HG03108 (cell line): ENCODE data around the gene TK1.
"Not testable (repeated sequence)": the region's sequence is repeated elsewhere in the genome, so short reads cannot be mapped to it uniquely, and the experiment has no call there.

Source experiments
- ATAC-seq: cut with Tn5 transposase; IDR thresholded peaks from one replicate; pipeline ENCODE4 v1.9.1; 2021; ENCODE audit warnings: moderate library complexity; ENCODE audit not compliant: unreplicated experiment

Gene TK1, protein sequence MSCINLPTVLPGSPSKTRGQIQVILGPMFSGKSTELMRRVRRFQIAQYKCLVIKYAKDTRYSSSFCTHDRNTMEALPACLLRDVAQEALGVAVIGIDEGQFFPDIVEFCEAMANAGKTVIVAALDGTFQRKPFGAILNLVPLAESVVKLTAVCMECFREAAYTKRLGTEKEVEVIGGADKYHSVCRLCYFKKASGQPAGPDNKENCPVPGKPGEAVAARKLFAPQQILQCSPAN

DNA sequence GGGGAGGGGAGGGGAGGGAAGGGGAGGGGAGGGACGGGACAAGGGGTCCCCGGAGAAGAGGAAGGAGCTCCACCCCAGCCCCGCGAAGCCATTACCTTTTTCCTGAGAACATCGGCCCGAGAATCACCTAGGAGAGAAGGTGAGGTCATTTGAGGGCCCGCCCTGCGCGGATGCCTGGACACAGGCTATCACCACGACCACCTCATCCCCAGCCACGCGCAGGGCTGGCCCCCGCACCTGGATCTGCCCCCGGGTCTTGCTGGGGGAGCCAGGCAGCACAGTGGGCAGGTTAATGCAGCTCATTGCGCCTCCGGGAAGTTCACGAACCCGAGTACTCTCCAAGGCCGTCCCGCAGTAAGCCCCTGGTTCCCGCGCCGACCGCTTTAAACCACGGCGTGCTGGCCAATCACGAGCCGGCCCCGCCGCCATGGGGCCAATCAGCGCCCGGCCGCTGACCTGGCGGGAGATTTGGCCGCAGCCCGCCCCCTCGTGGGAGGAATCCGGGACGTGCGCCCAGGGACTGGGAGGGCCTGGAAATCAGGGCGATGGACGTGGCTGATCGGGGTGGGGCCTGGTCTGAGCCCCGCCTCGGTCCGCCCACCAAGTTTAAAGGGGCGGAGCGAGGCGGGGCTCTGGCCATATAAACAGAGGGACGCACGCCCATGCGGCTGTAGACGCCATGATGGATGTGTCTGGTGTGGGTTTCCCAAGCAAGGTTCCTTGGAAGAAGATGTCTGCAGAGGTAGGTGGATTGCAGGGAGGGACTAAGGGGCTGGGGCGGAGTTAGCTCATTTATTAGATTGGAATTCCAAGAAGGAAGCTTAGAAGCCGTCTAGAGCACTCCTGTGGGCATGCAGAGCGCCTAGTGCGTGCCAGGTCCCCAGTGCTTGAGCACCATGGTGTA, at the start of gene TK1, which contains the start of gene AFMID:
TK1 (minus strand) TSS at position 361 of the 904 bp plus-strand sequence; CDS start at position 303, 58 bp downstream.
AFMID (plus strand) TSS at position 671 of the 904 bp plus-strand sequence; CDS start at position 680, 9 bp downstream.
- ATAC-seq = peak; percentile 89

DNA sequence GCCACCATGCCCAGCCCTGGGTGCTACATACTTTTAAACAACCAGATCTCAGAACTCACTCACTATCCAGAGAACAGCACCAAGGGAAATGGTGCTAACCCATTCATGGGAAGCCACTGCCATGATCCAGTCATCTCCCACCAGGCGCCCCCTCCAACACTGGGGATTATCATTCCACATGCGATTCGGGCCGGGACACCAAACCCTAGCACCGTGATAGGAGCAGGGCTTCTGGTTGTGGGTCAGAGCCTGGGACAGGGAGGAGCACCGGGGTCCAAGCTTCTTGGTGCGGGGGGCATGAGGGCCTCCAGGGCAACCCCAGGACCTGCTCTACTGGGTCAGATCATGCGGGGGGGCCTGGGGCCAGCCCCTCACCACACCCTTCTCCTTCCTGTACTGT, 49.0 kb upstream of the TK1 start:
- no peak for ATAC-seq

DNA sequence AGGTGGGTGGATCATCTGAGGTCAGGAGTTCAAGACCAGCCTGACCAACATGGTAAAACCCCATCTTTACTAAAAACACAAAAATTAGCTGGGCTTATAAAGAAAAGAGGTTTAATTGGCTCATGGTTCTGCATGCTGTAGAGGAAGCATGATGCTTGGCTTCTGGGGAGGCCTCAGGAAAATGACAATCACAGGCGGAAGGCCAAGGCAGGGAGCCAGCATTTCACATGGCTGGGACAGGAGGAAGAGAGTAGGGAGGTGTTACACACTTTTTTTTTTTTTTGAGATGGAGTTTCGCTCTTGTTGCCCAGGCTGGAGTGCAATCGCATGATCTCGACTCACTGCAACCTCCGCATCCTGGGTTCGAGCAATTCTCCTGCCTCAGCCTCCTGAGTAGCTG, 48.2 kb upstream of the TK1 start:
- not testable (repeated sequence) for ATAC-seq

DNA sequence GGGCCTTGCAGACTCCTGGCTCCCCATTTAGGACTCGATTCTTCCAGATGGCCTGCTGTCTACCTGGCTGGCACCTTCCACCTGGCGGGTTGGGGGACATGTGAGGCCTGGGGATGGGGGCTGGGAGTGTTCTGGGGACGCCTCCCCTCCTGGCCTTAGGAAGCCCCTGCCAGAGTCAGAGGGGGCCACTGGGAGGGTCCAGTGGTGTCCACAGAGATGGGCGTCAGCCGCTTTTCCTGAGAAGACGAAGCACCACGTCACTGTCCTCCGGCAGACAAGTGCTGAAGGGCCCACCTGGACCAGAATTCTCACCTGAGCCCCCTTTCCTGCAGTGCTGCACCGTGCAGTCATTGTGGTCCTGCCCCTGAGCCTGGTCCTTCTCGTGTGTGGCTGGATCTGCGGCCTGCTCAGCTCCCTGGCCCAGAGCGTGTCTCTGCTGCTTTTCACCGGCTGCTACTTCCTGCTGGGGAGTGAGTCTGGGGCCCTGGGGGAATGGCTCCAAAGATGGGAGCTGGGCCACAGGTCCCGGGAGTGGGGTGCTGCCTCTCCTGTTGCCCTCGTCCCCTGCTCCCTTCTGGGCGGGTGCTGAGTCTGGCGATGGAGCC, 47.5 kb upstream of the TK1 start:
- no peak for ATAC-seq

DNA sequence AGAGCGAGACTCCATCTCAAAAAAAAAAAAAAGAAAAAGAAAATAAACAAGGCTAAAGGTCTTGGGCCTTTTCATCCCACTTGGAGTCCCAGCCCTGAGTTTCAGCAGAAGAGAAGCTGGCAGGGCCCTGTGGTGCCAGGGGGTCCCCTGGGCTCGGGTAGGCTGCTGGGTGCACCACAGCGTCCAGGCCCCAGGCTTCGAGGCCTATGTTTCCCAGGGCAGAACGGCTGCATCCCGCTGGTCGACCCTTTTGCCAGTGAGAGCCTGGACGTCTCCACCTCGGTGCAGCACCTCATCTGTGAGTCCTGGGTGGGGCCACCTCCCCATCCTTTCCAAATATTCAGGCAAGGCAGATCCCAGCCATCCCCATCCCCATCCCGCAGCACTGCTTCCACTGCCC, 46.8 kb upstream of the TK1 start:
- no peak for ATAC-seq

DNA sequence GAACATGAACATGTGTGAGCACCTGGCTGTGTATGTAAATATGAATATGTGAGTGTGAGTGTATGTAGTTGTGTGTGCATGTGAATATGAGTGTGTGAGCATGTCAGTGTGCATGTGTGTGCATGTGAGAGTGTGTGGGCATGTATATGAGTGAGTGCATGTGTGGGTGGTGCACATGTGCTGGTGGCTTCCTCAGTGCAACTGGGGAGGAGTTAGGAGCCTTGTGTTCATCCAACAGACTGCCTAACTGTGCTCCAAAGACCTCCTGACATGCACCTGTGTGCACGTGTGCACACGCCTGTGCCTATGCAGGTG, 46.0 kb upstream of the TK1 start:
- ATAC-seq = no peak

DNA sequence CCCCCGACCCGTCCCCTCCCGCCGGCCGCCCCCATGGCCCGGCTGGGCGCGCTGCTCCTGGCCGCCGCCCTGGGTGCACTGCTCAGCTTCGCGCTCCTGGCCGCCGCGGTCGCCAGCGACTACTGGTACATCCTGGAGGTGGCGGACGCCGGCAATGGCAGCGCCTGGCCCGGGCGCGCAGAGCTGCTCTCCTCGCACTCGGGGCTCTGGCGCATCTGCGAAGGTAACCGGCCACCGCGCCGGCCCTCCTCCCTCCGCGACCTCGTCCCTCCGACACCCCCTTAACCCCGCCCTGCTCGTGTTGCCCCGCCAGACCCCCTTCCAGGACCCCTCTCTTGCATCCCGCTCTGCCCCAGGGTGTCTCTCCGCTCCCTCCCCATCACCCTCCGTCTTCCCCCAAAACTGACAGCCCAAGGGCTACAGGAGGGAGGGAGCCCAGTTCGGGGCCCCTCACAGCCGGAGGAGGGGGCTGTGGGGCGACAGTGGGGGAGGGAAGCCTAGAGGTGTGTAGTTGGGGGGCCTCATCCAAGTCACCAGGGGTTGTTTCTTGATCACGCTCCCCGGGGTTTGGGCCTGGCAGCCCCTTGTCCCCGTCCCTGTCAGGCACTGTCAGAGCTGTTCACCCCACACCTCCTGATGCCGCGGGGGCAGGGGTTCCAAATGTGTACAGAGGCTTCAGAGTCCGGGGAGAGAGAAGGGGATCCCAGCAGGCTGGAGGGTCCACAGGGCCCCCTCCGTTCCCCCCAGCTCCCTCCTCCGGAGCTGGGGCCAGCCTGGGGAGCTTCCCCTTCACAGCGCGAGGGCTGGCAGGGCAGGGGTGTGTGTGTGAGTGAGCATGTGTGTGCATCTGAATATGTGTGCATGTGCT, 45.4 kb upstream of the TK1 start:
- ATAC-seq = no peak

DNA sequence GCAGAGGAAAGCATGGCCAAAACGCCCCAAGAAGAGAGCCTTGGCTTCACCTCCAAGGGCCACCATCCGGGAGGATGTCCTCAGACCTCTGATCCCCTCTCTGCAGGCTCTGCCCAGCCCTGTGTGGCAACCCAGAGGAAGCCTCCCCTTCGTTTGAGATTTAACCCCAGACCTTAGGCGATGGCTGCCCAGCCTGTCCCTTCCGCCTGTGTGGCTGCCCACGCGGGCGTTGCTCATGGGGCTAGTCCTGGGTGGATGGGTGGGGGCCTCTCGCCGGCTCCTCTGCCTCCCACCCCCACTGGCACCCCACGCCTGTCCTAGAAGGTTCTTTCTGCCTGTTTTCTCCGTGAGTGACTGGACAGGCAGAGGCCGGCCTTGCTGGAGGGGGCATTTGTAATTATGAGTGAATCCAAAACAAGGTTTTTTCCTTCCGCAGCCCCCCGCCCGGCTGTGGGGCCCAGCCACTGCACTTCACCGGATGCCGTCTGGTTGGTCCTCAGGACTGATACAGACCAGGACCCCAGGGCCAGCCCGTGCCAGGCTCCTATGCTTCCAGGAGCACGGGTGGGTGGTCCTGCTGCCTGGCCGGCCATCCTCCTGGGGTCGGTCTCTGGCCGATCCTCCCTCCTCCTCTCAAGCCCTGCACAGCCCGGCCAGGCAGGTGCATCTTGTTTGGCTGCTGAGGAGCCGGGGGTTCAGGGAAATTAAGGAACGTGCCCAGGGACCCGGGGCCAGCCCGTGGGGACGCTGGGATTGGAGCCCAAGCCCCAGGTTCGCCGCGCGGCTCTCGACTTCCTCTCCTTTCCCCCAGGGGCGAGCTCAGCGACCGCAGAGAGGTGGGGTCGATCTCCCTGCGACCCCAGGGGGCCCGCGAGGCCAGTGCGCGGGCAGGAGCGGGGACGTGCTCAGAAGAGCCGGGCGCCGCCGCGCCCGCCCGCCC, 44.4 kb upstream of the TK1 start, which contains the start of gene TMEM235:
TMEM235 (plus strand) TSS at position 636 of the 940 bp plus-strand sequence. CDS start 393 bp downstream, outside the sequence.
- ATAC-seq = no peak

DNA sequence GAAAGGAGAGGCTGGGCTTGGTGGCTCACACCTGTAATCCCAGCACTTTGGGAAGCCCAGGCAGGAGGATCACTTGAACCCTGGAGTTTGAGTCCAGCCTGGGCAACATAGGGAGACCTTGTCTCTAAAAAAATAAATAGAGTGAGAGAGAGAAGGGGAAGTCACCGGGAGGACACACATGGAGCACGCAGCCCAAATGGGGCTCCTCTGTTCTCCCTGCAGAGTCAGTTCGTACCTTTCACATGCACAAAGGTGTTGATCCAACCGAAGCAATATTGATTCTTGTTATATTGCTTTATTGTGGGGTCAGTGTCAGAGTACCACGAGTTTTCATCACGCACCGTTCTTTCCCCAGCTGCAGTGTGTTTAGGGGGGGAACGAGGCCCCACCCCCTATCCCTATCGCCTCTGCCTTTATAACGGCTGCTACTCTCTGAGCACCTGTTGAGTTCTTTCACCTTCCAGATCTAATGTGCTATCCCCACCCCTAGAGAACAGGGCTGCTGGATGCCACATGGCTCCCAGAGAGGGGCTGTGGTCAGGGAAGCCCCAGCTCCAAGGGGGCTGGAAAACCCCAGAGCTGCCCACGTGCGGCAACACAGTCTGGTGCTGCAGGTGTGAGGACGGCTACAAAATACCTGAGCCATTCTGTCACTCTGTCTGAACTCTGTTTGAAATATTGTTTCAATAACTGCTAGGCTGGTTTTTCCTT, 43.6 kb upstream of the TK1 start:
- no peak for ATAC-seq

DNA sequence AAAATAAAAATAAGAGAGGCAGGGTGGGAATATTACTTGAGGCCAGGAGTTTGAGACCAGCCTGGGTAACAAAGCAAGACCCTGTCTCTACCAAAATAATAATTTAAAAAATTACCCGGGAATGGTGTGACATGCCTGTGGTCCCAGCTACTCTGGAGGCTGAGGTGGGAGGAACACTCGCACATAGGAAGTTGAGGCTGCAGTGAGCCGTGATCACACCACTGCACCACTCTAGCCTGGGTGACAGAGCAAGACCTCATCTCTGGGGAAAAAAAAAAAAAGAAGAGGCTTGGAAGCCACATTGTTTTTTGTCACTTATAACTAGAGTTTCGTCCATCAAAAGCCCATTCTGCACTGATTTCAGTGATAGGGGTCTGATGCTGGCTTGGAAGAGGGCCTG, 41.3 kb upstream of the TK1 start:
- ATAC-seq = no peak

DNA sequence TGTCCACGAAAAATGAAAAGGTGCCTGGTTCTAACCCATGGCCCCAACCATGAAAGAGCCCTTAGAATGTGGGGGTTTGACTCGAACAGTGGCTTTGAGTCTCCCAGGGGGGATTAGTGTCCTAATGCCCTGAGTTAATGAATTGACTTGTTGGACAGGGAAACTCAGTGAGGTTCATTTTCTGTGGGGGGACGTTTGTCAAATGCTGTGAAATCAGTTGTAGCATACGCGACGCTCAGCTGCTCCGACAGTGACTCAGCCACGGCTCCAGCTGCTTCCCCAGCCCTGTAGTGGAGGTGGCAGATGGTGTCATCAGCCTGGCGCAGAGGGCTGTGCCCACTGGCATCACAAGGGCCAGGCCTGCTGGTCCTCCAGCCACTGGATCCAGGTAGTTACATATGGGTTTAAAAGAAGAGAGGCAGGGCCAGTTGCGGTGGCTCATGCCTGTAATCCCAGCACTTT, 40.6 kb upstream of the TK1 start:
- no peak for ATAC-seq

DNA sequence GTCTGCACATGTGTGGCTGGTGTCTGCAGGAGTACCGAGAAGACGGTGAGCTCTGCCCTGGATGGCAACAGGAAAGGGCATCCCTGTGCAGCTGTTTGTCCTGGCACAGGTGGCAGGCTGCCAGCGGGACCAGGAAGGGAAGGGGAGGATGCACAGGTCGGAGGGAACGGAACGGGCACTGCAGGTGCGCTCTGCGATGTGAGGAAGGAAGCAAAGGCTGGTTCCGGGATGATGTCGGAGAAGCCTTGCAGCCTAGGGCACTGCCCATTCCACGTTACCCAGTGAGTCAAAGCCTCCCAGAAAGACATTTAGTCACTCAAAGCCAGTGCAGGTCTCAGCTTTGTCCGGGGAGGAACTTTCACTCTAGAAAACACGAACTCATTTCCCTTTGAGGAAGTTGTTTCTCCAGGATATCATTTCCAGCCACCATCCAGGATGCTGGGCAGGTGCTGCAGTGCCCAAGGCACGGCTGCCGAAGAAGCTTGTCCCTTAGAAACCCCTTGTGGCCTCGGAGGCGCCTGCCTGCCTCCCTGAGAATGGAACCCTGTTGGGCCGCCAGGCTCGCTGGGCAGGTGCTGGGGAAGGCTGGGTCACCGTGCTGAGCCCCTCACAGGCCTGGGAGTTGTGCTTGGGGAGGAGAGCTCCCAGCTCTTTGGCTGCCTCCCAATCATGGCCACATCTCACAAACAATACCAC, 40.1 kb upstream of the TK1 start:
- no peak for ATAC-seq

DNA sequence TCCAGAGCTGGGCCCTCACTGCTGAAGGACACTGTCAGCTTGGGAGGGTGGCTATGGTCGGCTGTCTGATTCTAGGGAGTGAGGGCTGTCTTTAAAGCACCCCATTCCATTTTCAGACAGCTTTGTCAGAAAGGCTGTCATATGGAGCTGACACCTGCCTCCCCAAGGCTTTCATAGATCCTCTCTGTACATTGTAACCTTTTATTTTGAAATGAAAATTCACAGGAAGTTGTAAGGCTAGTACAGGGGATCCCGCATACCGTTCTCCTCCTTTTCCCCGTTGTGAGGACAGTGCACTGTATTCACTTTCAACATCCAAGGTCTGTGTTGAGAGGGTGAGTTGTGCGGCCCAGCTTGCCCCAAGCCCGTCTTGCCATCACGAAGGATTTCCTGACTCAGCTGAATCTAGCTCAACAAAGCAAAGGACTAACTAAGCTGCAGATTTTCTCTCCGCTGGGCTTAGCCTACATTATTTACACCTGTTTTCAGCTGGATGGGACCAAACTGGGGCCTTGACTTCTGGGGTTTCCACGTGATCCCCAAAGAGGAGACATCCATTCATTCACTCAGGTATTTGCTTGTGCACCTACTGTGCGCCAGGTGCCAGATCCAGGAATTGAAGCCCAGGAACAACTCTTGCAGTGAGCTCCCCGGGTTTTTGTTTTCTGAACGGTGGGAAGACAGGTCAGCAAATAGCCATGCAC, 39.4 kb upstream of the TK1 start:
- no peak for ATAC-seq

DNA sequence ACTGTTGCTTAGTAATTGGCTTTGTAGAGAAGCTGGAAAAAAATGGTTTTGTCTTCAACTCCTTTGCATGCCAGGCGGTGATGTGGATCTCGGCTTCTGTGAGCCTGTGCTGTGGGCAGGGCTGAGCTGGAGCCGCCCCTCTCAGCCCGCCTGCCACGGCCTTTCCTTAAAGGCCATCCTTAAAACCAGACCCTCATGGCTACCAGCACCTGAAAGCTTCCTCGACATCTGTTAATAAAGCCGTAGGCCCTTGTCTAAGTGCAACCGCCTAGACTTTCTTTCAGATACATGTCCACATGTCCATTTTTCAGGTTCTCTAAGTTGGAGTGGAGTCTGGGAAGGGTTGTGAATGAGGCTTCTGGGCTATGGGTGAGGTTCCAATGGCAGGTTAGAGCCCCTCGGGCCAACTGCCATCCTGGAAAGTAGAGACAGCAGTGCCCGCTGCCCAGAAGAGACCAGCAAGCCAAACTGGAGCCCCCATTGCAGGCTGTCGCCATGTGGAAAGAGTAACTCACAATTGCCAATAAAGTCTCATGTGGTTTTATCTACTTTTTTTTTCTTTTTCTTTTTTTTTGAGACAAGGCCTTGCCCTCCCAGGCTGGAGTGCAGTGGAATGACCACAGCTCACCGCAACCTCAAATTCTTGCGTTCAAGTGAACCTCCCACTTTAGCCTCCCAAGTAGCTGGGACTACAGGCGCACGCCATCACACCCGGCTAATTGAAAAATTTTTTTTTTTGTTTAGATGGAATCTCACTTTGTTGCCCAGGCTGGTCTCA, 38.4 kb upstream of the TK1 start:
- no peak for ATAC-seq

DNA sequence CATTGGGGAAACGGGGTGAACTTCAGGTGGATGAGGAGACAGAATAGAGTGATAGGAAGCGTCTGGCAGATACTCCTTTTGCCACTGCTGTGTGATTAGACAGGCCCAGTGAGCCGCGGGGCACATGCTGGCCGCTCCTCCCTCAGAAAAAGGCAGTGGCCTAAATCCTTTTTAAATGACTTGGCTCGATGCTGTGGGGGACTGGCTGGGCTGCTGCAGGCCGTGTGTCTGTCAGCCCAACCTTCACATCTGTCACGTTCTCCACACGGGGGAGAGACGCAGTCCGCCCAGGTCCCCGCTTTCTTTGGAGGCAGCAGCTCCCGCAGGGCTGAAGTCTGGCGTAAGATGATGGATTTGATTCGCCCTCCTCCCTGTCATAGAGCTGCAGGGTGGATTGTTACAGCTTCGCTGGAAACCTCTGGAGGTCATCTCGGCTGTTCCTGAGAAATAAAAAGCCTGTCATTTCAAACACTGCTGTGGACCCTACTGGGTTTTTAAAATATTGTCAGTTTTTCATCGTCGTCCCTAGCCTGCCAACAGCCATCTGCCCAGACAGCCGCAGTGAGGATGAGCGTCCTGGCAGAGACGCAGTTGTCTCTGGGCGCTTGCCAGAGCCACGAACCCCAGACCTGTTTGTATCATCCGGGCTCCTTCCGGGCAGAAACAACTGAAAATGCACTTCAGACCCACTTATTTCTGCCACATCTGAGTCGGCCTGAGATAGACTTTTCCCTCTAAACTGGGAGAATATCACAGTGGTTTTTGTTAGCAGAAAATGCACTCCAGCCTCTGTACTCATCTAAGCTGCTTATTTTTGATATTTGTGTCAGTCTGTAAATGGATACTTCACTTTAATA, 37.6 kb upstream of the TK1 start:
- no peak for ATAC-seq

DNA sequence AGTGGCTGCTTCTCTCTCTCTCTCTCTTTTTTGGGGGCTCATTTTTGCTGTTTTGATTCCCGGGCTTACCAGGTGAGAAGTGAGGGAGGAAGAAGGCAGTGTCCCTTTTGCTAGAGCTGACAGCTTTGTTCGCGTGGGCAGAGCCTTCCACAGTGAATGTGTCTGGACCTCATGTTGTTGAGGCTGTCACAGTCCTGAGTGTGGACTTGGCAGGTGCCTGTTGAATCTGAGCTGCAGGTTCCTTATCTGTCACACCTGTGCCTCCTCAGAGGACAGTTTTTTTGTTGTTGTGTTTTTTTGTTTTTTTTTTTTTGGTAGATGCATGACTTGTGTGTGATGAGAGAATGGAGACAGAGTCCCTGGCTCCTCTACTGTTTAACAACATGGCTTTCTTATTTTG, 36.9 kb upstream of the TK1 start:
- ATAC-seq = no peak
